Measurements from ENCODE around the gene APOBEC2.

Gene APOBEC2

DNA sequence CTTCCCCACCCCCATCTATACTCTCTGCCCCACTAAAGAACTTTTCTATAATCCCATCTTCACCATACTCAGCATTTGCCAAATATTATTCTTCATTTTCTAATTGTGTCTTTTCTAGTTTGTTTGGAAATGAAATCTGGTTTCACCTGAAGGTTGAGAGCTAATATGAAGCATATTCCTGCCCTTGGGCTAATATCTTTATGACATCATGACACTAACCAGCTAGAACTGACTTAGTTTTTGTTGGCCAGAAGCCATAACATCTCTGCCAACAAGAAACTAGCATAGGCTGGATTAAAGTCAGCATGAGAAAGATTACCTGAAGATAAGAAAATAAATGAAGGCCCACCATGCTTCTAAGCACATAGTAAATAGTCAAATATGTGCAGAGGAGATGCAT, 30.7 kb upstream of the APOBEC2 start:
- no peaks in the 10 kb centered on the region for H3K4me1 ChIP-seq (ENCODE audit: control insufficient read depth in 1 of 2, insufficient read depth in 2 of 2, low read length in 2 of 2)
- H3K36me3 ChIP-seq (ENCODE audit: control insufficient read depth in 1 of 2, insufficient read depth in 2 of 2, low read length in 2 of 2): peaks cover 0 to 6% of the 10 kb centered on the region in 2 donors
- no peaks in the 10 kb centered on the region for H3K9me3 ChIP-seq (ENCODE audit: control insufficient read depth in 1 of 2, low read length in 2 of 2)
- H3K27ac ChIP-seq (ENCODE audit: low read depth, low read length): no peak overlapping the region
- H3K9ac ChIP-seq (ENCODE audit: low read depth in 1 of 2, low read length in 2 of 2): no peak overlapping the region
- H3K4me3 ChIP-seq (ENCODE audit: low read depth in 1 of 2, low read length in 2 of 2): no peak overlapping the region
- H3K27me3 ChIP-seq (ENCODE audit: control insufficient read depth in 1 of 2, insufficient read depth in 2 of 2, low read length in 2 of 2): no peaks in the 10 kb centered on the region

DNA sequence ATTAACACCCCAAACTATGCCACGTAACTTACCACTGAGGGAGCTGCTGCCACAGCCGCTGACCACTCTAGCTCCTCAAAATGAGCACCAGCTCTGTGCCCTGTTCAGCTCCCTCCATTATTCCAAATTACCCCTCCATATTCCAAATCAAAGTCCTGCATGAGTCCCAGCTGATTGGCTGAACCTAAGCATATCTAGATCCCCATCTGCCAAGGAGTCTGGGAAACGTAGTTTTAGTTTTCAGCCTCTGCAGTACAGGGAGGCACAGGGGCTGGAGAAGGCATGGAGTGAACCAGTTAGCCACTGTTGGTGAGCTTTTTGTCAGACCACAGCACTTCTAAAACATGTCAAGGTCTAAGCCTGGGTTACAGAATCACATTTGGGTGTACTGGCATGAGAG, 29.9 kb upstream of the APOBEC2 start:
- Histone ChIP-seq H3K9ac (ENCODE audit: low read depth in 1 of 2, low read length in 2 of 2) (no peak overlapping the region), H3K36me3 (ENCODE audit: control insufficient read depth in 1 of 2, insufficient read depth in 2 of 2, low read length in 2 of 2) (peaks cover 0 to 11% of the 10 kb centered on the region in 2 donors), H3K9me3 (ENCODE audit: control insufficient read depth in 1 of 2, low read length in 2 of 2) (no peaks in the 10 kb centered on the region)

DNA sequence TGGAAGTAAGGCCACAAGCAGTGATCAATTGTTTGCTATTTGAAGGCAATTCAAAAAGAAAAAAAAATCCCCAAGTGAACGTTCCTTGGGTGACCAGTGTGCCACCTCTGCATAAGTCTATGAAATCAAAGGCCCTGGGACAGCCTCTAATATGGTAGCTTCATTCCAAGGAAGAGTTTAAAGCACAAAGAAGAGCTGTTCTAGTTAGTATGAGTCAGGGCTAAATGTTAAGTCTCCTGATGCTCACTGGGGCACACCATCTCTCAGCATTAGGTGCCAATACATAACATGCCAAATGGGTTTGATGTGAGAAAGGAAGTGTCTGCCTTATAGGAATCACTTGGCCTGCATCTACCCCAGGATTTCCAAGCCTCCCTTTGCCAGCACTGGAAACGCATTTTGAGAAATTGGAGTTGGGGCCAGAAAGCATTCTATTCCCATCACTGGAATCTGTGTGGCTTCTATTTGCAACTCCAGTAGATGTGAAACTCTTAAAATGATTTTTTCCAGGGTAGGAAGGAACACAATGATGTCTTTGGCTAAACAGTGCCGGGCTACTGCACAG, 27.0 kb upstream of the APOBEC2 start:
- H3K27ac ChIP-seq (ENCODE audit: low read depth, low read length): no peak overlapping the region
- H3K9ac ChIP-seq (ENCODE audit: low read depth in 1 of 2, low read length in 2 of 2): no peak overlapping the region
- no peak overlapping the region for H3K4me3 ChIP-seq (ENCODE audit: low read depth in 1 of 2, low read length in 2 of 2)
- no peaks in the 10 kb centered on the region for H3K27me3 ChIP-seq (ENCODE audit: control insufficient read depth in 1 of 2, insufficient read depth in 2 of 2, low read length in 2 of 2)
- H3K4me1 ChIP-seq (ENCODE audit: control insufficient read depth in 1 of 2, insufficient read depth in 2 of 2, low read length in 2 of 2): peaks cover 5 to 9% of the 10 kb centered on the region in 2 donors
- H3K36me3 ChIP-seq (ENCODE audit: control insufficient read depth in 1 of 2, insufficient read depth in 2 of 2, low read length in 2 of 2): peaks cover 0 to 18% of the 10 kb centered on the region in 2 donors
- H3K9me3 ChIP-seq (ENCODE audit: control insufficient read depth in 1 of 2, low read length in 2 of 2): no peaks in the 10 kb centered on the region

More for the DNA sequence above, 29.9 kb upstream of the APOBEC2 start:
- H3K4me3 ChIP-seq (ENCODE audit: low read depth in 1 of 2, low read length in 2 of 2): no peak overlapping the region
- H3K27ac ChIP-seq (ENCODE audit: low read depth, low read length): no peak overlapping the region
- H3K4me1 ChIP-seq (ENCODE audit: control insufficient read depth in 1 of 2, insufficient read depth in 2 of 2, low read length in 2 of 2): peaks cover 0 to 3% of the 10 kb centered on the region in 2 donors
- H3K27me3 ChIP-seq (ENCODE audit: control insufficient read depth in 1 of 2, insufficient read depth in 2 of 2, low read length in 2 of 2): no peaks in the 10 kb centered on the region

DNA sequence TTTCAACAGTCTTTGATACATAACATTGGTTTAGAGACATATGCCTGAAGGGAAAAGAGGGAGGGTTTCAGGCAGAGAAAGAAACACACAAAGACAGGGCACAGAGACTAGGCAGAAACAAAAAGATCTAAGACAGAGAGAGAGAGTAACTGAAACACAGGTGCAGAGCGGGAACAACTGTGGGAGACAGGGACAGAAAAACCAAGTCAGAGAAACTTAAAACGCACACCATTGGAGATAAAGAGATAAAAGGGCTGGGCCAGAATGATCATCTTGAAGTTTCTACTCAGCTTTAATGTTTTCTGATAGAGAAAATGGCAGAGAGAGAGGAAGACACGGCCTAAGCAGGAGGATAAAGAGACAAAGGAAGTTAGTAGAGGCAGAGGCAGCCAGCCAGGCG, 25.8 kb upstream of the APOBEC2 start:
- Histone ChIP-seq H3K9ac (ENCODE audit: low read depth in 1 of 2, low read length in 2 of 2) (peak overlapping the region in 1 of 2 donors; percentile 23), H3K4me3 (ENCODE audit: low read depth in 1 of 2, low read length in 2 of 2) (peak overlapping the region in 1 of 2 donors; percentile 57), H3K9me3 (ENCODE audit: control insufficient read depth in 1 of 2, low read length in 2 of 2) (no peaks in the 10 kb centered on the region), H3K27me3 (ENCODE audit: control insufficient read depth in 1 of 2, insufficient read depth in 2 of 2, low read length in 2 of 2) (no peaks in the 10 kb centered on the region), H3K36me3 (ENCODE audit: control insufficient read depth in 1 of 2, insufficient read depth in 2 of 2, low read length in 2 of 2) (peaks cover 0 to 18% of the 10 kb centered on the region in 2 donors), H3K27ac (ENCODE audit: low read depth, low read length) (no peak overlapping the region), H3K4me1 (ENCODE audit: control insufficient read depth in 1 of 2, insufficient read depth in 2 of 2, low read length in 2 of 2) (peaks cover 5 to 9% of the 10 kb centered on the region in 2 donors)

DNA sequence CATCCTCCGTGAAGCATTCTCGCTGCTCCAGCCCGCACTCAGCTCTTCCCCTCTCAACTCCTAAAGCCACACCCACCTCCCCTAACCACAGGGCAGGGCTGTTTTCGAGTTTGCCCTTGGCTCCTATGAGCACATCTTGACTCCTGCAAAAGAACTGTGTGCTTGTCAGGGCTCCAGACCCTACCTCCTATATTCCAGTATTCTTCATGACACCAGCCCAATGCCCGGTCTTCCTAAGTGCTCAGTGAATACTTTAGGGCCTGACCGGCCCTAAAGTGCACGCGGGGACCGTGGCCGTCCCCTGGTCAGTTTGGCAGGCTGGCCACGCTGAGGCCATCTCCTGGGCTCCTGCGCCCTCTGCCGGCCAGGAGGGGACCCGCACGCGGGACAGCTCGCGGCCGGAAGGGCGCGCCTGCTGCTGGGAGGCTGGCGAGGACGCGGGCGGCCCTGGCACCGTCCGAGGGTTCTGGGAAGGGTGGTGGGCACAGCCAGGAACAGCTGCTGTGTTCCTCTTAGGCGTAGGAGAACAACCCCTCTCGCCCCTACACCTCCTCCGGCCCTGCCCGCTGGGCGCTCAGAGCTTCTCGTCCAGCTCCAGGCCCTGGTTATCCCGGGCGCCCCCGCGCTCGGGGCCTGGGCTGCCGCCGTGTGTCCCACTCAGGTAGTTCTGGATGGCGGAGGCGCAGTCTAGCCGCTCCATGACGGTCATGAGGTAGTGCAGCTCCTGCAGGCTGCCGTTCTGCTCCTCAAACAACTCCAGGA, 25.0 kb upstream of the APOBEC2 start:
- Histone ChIP-seq H3K9me3 (ENCODE audit: control insufficient read depth in 1 of 2, low read length in 2 of 2) (no peaks in the 10 kb centered on the region), H3K4me3 (ENCODE audit: low read depth in 1 of 2, low read length in 2 of 2) (peak overlapping the region; percentile 54 to 57), H3K27me3 (ENCODE audit: control insufficient read depth in 1 of 2, insufficient read depth in 2 of 2, low read length in 2 of 2) (no peaks in the 10 kb centered on the region), H3K9ac (ENCODE audit: low read depth in 1 of 2, low read length in 2 of 2) (peak overlapping the region; percentile 27 to 66), H3K27ac (ENCODE audit: low read depth, low read length) (no peak overlapping the region), H3K36me3 (ENCODE audit: control insufficient read depth in 1 of 2, insufficient read depth in 2 of 2, low read length in 2 of 2) (peaks cover 0 to 22% of the 10 kb centered on the region in 2 donors), H3K4me1 (ENCODE audit: control insufficient read depth in 1 of 2, insufficient read depth in 2 of 2, low read length in 2 of 2) (peaks cover 5 to 9% of the 10 kb centered on the region in 2 donors)

DNA sequence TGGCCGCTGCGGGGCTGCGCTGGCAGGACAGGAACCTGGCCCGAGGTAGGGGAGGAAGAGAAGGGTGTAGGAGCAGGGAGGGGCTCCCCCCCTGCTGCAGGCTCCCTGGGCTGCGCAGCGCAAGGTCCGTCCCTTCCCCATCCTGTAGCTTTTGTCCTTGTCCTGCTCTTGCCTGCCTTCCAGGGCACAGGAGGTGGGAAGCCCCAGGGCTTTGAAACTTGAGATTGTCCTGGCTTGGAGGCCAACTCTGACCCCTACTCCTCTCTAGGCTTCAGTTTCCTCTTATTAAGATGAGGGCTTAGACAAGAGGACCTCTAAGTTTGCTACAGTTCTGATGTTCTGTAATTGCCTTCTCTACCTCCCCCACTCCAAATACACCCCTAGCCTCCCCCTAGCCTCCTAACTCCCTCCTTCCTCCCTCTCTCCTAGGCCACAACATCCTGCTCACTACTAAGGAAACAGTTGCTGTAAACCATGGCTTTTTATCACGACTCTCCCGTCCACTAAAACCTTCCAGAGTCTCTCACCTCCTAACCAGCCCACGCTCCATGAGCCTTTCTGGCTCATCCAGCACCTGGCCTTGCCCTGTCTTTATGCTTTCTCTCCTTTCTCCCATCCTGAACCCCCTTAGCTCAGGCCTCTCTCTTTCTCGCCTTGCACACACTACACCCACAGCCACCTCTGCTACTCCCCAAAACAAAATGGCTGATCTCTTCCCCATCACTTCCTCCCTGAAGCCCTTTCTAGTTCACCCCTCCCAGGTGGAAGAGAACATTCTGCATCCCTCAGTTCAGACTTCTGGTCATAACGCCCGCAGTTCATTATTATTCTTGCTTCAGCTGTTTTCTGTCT, 24.2 kb upstream of the APOBEC2 start:
- peak overlapping the region; percentile 27 to 66 for H3K9ac ChIP-seq (ENCODE audit: low read depth in 1 of 2, low read length in 2 of 2)
- peaks cover 0 to 30% of the 10 kb centered on the region in 2 donors for H3K36me3 ChIP-seq (ENCODE audit: control insufficient read depth in 1 of 2, insufficient read depth in 2 of 2, low read length in 2 of 2)
- H3K4me1 ChIP-seq (ENCODE audit: control insufficient read depth in 1 of 2, insufficient read depth in 2 of 2, low read length in 2 of 2): peaks cover 5 to 9% of the 10 kb centered on the region in 2 donors
- H3K9me3 ChIP-seq (ENCODE audit: control insufficient read depth in 1 of 2, low read length in 2 of 2): no peaks in the 10 kb centered on the region
- no peak overlapping the region for H3K27ac ChIP-seq (ENCODE audit: low read depth, low read length)
- H3K27me3 ChIP-seq (ENCODE audit: control insufficient read depth in 1 of 2, insufficient read depth in 2 of 2, low read length in 2 of 2): no peaks in the 10 kb centered on the region
- H3K4me3 ChIP-seq (ENCODE audit: low read depth in 1 of 2, low read length in 2 of 2): peak overlapping the region; percentile 54 to 57

DNA sequence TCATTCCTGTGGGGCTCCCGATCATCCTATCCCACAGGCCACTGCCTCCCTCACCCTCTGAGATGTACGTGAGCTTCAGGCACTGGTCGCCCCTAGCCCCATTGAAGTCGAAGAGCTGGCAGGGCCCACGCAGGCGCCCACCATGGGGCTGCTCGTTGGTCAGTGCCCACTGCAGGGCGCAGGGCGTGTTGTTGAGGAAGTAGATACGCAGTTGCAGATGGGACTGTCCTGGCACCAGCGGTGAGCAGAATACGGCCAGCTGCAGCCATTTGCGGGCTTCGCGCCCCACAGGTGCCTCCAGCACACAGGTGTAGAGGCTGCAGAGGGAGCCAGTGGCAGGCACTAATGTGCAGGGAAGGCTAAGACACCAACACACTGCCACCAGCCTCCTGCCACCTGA, 20.2 kb upstream of the APOBEC2 start:
- no peak overlapping the region for H3K27ac ChIP-seq (ENCODE audit: low read depth, low read length)
- H3K9ac ChIP-seq (ENCODE audit: low read depth in 1 of 2, low read length in 2 of 2): no peak overlapping the region
- no peaks in the 10 kb centered on the region for H3K9me3 ChIP-seq (ENCODE audit: control insufficient read depth in 1 of 2, low read length in 2 of 2)
- peaks cover 7 to 30% of the 10 kb centered on the region in 2 donors for H3K36me3 ChIP-seq (ENCODE audit: control insufficient read depth in 1 of 2, insufficient read depth in 2 of 2, low read length in 2 of 2)
- peaks cover 18% of the 10 kb centered on the region in 2 donors for H3K4me1 ChIP-seq (ENCODE audit: control insufficient read depth in 1 of 2, insufficient read depth in 2 of 2, low read length in 2 of 2)
- no peak overlapping the region for H3K4me3 ChIP-seq (ENCODE audit: low read depth in 1 of 2, low read length in 2 of 2)
- no peaks in the 10 kb centered on the region for H3K27me3 ChIP-seq (ENCODE audit: control insufficient read depth in 1 of 2, insufficient read depth in 2 of 2, low read length in 2 of 2)

DNA sequence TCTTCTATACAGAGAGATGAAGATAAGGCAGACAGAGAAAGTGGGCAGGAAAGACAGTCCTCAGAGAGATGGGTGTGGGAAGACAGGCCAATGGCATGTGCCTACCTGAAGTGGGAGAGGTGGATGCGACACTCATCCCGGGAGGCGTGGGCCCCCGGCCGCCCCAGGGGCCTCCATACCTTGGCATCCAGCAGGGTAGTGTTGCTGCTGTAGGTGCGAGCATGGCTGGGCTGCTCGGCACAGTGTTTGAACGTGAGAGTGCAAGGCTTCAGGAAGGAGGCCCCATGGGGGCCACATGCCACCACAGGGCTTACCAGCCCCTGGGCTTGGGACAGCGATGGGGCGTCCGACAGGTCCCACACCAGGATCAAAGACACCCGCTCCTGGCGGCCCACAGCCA, 19.2 kb upstream of the APOBEC2 start:
- H3K27ac ChIP-seq (ENCODE audit: low read depth, low read length): no peak overlapping the region
- no peak overlapping the region for H3K9ac ChIP-seq (ENCODE audit: low read depth in 1 of 2, low read length in 2 of 2)
- H3K36me3 ChIP-seq (ENCODE audit: control insufficient read depth in 1 of 2, insufficient read depth in 2 of 2, low read length in 2 of 2): peaks cover 7 to 30% of the 10 kb centered on the region in 2 donors
- peaks cover 9 to 16% of the 10 kb centered on the region in 2 donors for H3K4me1 ChIP-seq (ENCODE audit: control insufficient read depth in 1 of 2, insufficient read depth in 2 of 2, low read length in 2 of 2)
- no peaks in the 10 kb centered on the region for H3K9me3 ChIP-seq (ENCODE audit: control insufficient read depth in 1 of 2, low read length in 2 of 2)
- no peaks in the 10 kb centered on the region for H3K27me3 ChIP-seq (ENCODE audit: control insufficient read depth in 1 of 2, insufficient read depth in 2 of 2, low read length in 2 of 2)
- H3K4me3 ChIP-seq (ENCODE audit: low read depth in 1 of 2, low read length in 2 of 2): no peak overlapping the region

DNA sequence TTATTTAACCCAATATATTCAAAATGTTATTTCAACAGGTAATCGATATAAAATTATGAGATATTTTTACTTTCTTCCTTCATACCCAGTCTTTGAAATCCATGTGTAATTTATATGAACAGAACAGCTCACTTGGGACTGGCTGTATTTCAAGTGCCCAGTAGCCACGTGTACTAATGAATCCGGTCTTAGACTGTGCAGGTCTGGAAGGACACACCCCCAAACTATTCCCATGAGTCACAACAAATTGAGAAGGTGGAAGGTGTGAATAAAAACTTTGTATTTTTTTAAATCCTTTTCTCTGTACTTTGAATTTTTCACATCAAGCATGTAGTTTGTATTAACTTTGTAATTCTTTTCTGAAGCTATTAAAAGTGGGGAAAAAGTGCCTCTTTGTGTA, 16.8 kb upstream of the APOBEC2 start:
- Histone ChIP-seq H3K27me3 (ENCODE audit: control insufficient read depth in 1 of 2, insufficient read depth in 2 of 2, low read length in 2 of 2) (no peaks in the 10 kb centered on the region), H3K9me3 (ENCODE audit: control insufficient read depth in 1 of 2, low read length in 2 of 2) (no peaks in the 10 kb centered on the region), H3K4me1 (ENCODE audit: control insufficient read depth in 1 of 2, insufficient read depth in 2 of 2, low read length in 2 of 2) (peaks cover 25 to 29% of the 10 kb centered on the region in 2 donors), H3K9ac (ENCODE audit: low read depth in 1 of 2, low read length in 2 of 2) (no peak overlapping the region), H3K4me3 (ENCODE audit: low read depth in 1 of 2, low read length in 2 of 2) (no peak overlapping the region), H3K27ac (ENCODE audit: low read depth, low read length) (no peak overlapping the region), H3K36me3 (ENCODE audit: control insufficient read depth in 1 of 2, insufficient read depth in 2 of 2, low read length in 2 of 2) (peaks cover 7 to 23% of the 10 kb centered on the region in 2 donors)

DNA sequence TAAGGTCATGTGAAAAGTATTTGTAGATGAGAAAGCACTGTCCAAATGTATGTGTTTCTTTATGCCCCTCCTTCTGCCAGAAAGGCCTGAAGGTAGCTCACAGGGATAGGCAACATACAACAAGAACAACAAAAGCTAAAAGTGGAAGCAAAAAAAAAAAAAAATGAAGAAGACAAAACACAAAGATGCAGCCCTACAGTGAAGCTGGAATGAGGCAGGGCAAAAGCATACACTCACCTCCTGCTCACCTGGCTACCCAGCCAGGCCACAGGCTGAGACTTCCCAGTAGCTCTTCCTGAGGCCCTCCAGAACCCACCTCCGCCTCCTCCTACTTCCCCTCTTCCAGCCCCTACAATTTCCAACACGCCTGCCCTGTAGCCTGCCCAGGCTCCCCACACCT, 16.4 kb upstream of the APOBEC2 start:
- no peak overlapping the region for H3K27ac ChIP-seq (ENCODE audit: low read depth, low read length)
- H3K9me3 ChIP-seq (ENCODE audit: control insufficient read depth in 1 of 2, low read length in 2 of 2): no peaks in the 10 kb centered on the region
- H3K4me1 ChIP-seq (ENCODE audit: control insufficient read depth in 1 of 2, insufficient read depth in 2 of 2, low read length in 2 of 2): peaks cover 25 to 31% of the 10 kb centered on the region in 2 donors
- H3K9ac ChIP-seq (ENCODE audit: low read depth in 1 of 2, low read length in 2 of 2): no peak overlapping the region
- H3K4me3 ChIP-seq (ENCODE audit: low read depth in 1 of 2, low read length in 2 of 2): peak overlapping the region; percentile 67 to 82
- H3K27me3 ChIP-seq (ENCODE audit: control insufficient read depth in 1 of 2, insufficient read depth in 2 of 2, low read length in 2 of 2): no peaks in the 10 kb centered on the region
- peaks cover 7 to 23% of the 10 kb centered on the region in 2 donors for H3K36me3 ChIP-seq (ENCODE audit: control insufficient read depth in 1 of 2, insufficient read depth in 2 of 2, low read length in 2 of 2)

Measured in duodenal mucosa (tissue), 2 donors.